ENCODE measurements around the gene KIF16B.

DNA sequence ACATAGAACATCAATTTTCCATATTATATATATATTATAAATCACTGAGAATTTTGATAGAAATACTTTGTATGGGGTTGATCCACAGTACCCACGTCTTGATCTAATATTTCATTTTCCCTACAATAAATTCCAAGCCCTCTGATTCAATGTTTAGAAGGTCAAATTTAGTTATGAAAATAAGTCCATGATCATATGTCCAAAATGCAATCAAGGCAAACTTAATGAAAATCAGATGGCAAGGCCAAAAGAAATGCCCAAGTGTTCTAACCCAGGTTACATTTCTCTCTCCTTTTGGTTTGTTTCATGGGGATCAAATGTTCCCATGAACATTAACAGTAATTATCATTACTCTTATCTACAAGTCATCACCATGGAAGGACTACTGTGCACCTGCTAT is 203.8 kb downstream of the KIF16B start:
- TF ChIP-seq, protein P1, sequence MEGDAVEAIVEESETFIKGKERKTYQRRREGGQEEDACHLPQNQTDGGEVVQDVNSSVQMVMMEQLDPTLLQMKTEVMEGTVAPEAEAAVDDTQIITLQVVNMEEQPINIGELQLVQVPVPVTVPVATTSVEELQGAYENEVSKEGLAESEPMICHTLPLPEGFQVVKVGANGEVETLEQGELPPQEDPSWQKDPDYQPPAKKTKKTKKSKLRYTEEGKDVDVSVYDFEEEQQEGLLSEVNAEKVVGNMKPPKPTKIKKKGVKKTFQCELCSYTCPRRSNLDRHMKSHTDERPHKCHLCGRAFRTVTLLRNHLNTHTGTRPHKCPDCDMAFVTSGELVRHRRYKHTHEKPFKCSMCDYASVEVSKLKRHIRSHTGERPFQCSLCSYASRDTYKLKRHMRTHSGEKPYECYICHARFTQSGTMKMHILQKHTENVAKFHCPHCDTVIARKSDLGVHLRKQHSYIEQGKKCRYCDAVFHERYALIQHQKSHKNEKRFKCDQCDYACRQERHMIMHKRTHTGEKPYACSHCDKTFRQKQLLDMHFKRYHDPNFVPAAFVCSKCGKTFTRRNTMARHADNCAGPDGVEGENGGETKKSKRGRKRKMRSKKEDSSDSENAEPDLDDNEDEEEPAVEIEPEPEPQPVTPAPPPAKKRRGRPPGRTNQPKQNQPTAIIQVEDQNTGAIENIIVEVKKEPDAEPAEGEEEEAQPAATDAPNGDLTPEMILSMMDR (IDR thresholded peaks at IDR 0.05): no peak
- TF ChIP-seq TCF7L2 (IDR thresholded peaks at IDR 0.05; ENCODE audit: low read depth, low read length): no peak
